Stomach (tissue), 4 donors: ENCODE data around the gene PEAK1.

Experiments used
- POLR2A ChIP-seq, 4 donors: fragments of 450-650 bp; IDR thresholded peaks; one replicate each; pipeline ENCODE4 v1.6.1; 2016; ENCODE audit warnings: antibody characterized with exemption in 4 of 4, control low read depth in 2 of 4, mild to moderate bottlenecking in 1 of 4, moderate library complexity in 1 of 4
- POLR2AphosphoS5 ChIP-seq, 3 donors: sonication (generic); formaldehyde crosslinking; IDR thresholded peaks; one replicate each; pipeline ENCODE4 v1.6.1; 2016; ENCODE audit warnings: antibody characterized with exemption in 3 of 3
- TF ChIP-seq, protein P1 (sequence below), 7 experiments: fragments of 450-650 bp in 4 of 7; fragments of 200-600 bp in 3 of 7; sonication (generic) in 3 of 7; IDR thresholded peaks; one replicate each; pipeline ENCODE4 v1.5.1; 2016 to 2019; ENCODE audit warnings: antibody characterized with exemption in 7 of 7, control low read depth in 2 of 7, mild to moderate bottlenecking in 1 of 7

DNA sequence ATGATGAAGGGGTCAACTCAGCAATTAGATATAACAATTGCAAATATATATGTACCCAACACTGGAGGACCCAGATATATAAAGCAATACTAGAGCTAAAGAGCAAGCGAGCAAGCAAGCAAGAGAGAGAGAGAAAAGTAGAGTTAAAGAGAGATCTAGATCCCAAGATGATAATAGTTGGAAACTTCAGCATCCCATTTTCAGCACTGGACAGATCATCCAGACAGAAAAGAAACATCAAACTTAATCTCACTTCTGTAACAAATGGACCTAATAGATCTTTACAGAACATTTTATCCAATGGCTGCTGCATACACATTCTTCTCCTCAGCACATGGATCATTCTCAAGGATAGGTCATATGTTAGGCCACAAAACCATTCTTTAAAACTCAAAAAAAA, 23.2 kb downstream of the PEAK1 start:
- TF ChIP-seq, protein P1, sequence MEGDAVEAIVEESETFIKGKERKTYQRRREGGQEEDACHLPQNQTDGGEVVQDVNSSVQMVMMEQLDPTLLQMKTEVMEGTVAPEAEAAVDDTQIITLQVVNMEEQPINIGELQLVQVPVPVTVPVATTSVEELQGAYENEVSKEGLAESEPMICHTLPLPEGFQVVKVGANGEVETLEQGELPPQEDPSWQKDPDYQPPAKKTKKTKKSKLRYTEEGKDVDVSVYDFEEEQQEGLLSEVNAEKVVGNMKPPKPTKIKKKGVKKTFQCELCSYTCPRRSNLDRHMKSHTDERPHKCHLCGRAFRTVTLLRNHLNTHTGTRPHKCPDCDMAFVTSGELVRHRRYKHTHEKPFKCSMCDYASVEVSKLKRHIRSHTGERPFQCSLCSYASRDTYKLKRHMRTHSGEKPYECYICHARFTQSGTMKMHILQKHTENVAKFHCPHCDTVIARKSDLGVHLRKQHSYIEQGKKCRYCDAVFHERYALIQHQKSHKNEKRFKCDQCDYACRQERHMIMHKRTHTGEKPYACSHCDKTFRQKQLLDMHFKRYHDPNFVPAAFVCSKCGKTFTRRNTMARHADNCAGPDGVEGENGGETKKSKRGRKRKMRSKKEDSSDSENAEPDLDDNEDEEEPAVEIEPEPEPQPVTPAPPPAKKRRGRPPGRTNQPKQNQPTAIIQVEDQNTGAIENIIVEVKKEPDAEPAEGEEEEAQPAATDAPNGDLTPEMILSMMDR (IDR thresholded peaks at IDR 0.05): no peak
- TF ChIP-seq POLR2A (IDR thresholded peaks at IDR 0.05) (no peak), POLR2AphosphoS5 (IDR thresholded peaks at IDR 0.05) (no peak)
